Measurements from ENCODE around the gene DOHH. TPM values are rescaled to one million over a fixed set of nuclear protein-coding genes. Genes with fewer than 3 reads are reported as not detected.

Gene DOHH
- total RNA-seq, 1 experiment from 2014 or later = 24.9 TPM

DNA sequence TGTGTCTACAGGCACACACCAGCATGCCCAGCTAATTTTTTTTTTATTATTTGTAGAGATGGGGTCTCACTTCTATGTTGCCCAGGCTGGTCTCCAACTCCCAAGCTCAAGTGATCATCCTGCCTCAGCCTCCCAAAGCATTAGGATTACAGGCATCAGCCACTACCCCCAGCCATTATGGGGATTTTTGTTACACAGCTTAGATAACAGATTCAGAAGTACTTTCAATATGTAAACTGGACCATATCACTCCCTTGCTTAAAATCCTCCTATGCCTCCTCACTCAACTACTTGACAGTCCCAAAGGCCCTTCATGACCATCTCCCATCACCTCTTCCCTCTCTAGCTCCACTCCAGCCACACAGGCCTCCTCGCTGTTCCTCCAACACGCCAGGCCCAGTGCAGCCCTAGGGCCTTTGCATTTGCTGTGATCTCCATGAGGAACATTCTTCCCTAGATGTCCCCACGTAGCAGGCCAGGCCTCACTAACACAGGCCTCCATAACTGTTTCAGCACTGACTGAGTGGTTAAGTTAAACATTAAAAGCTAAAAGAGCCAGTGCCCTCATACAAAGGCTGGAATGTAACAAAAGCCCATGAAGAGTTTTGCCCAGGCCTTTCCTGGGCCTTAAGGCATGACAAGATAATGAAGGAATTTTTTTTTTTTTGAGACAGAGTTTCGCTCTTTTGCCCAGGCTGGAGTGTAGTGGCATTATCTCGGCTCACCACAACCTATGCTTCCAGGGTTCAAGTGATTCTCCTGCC lies 2.5 kb downstream of the DOHH start:
- DNase-seq (ENCODE audit: low read depth, low spot score) (no peak), ATAC-seq (no peak)
- TF ChIP-seq, protein P1, sequence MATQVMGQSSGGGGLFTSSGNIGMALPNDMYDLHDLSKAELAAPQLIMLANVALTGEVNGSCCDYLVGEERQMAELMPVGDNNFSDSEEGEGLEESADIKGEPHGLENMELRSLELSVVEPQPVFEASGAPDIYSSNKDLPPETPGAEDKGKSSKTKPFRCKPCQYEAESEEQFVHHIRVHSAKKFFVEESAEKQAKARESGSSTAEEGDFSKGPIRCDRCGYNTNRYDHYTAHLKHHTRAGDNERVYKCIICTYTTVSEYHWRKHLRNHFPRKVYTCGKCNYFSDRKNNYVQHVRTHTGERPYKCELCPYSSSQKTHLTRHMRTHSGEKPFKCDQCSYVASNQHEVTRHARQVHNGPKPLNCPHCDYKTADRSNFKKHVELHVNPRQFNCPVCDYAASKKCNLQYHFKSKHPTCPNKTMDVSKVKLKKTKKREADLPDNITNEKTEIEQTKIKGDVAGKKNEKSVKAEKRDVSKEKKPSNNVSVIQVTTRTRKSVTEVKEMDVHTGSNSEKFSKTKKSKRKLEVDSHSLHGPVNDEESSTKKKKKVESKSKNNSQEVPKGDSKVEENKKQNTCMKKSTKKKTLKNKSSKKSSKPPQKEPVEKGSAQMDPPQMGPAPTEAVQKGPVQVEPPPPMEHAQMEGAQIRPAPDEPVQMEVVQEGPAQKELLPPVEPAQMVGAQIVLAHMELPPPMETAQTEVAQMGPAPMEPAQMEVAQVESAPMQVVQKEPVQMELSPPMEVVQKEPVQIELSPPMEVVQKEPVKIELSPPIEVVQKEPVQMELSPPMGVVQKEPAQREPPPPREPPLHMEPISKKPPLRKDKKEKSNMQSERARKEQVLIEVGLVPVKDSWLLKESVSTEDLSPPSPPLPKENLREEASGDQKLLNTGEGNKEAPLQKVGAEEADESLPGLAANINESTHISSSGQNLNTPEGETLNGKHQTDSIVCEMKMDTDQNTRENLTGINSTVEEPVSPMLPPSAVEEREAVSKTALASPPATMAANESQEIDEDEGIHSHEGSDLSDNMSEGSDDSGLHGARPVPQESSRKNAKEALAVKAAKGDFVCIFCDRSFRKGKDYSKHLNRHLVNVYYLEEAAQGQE (IDR thresholded peaks at IDR 0.05; ENCODE audit: insufficient read depth in 1 of 2, low read depth in 2 of 2, low read length in 1 of 2) = no peak
- TF ChIP-seq, protein P2, sequence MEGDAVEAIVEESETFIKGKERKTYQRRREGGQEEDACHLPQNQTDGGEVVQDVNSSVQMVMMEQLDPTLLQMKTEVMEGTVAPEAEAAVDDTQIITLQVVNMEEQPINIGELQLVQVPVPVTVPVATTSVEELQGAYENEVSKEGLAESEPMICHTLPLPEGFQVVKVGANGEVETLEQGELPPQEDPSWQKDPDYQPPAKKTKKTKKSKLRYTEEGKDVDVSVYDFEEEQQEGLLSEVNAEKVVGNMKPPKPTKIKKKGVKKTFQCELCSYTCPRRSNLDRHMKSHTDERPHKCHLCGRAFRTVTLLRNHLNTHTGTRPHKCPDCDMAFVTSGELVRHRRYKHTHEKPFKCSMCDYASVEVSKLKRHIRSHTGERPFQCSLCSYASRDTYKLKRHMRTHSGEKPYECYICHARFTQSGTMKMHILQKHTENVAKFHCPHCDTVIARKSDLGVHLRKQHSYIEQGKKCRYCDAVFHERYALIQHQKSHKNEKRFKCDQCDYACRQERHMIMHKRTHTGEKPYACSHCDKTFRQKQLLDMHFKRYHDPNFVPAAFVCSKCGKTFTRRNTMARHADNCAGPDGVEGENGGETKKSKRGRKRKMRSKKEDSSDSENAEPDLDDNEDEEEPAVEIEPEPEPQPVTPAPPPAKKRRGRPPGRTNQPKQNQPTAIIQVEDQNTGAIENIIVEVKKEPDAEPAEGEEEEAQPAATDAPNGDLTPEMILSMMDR (IDR thresholded peaks at IDR 0.05) = no peak
- TF ChIP-seq POLR2AphosphoS5 (IDR thresholded peaks at IDR 0.05; ENCODE audit: low read depth, low read length) (no peak), SIN3A (IDR thresholded peaks at IDR 0.05; ENCODE audit: borderline replicate concordance, insufficient read depth, low read depth, low read length) (no peak), TCF7L2 (IDR thresholded peaks at IDR 0.05; ENCODE audit: low read depth, low read length) (no peak)
- BruUV-seq (replicated peaks) = no TSS peak
- ChIA-PET POLR2A (interaction anchor here (0.7 kb wide), 1 partner anchor 96 kb away, joined by 5 read pairs; no protein-coding TSS in a partner anchor), CTCF (no interaction called here)
- no peaks in the 10 kb centered on the region for H3K27me3 ChIP-seq (ENCODE audit: control insufficient read depth, insufficient read depth, low read length)
- no peaks in the 10 kb centered on the region for H3K36me3 ChIP-seq (ENCODE audit: control insufficient read depth, insufficient read depth, low read length)
- H3K4me3 ChIP-seq (ENCODE audit: low read depth in 2 of 2, low read length in 2 of 2) = no peak overlapping the region
- in situ Hi-C loops (cut with HindIII; ENCODE audit: low pct_unique_long_range_greater_than_20kb, low sequenced_read_pairs) (no loop called here), intact Hi-C loops (cut with micrococcal nuclease; ENCODE audit: unreplicated experiment) (no loop called here)
- H3K27ac ChIP-seq (ENCODE audit: low read length) = no peak overlapping the region
- no peaks in the 10 kb centered on the region for H3K4me1 ChIP-seq (ENCODE audit: control insufficient read depth, insufficient read depth, low read length)
- H3K9me3 ChIP-seq (ENCODE audit: control insufficient read depth, insufficient read depth, low read depth, low read length) = no peaks in the 10 kb centered on the region

DNA sequence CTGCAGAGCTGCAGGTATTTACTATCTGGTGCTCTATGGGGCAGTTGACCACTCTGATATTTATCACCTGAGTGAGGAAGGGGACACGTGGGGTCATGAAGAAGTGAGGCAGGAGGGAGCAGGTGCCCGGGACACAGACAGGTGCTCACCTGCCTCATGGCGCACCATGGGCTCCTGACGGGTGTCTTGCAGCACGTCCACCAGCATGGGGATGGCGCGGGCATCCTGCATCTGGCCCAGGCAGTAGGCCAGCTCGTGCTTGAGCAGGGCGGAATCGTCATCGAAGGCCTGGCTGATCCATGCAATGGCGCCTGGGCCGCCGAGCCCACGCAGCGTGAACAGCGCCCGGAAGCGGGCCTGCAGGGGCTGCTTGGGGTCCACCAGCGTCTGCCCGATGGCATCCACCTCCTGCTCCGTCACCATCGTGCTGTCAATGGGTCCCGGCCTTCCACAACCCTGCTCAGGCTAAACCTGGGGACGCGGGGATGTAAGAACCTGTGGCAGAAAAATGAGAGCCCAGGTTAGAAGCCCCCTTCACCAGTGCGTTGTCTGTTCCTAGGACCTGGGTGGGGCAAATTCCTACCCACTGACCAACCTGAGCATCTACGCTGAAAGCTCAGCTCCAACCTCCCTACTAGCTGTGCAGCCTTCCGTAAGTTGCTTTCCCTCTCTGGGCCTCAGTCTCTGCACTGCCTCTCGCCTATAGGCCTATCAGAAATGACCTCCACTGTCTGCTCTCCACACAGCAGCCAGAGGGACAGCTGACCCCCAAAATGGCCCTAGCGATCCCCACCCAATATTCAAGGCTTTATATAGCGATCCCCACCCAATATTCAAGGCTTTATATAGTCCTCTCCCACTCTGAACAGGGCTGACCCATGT lies 3.8 kb downstream of the DOHH start:
- intact Hi-C loops (cut with micrococcal nuclease; ENCODE audit: unreplicated experiment) = no loop called here
- POLR2A ChIA-PET = no interaction called here
- H3K4me1 ChIP-seq (ENCODE audit: control insufficient read depth, insufficient read depth, low read length) = no peaks in the 10 kb centered on the region
- CTCF ChIA-PET = no interaction called here
- TF ChIP-seq POLR2AphosphoS5 (IDR thresholded peaks at IDR 0.05; ENCODE audit: low read depth, low read length) = no peak
- no peak for TF ChIP-seq TCF7L2 (IDR thresholded peaks at IDR 0.05; ENCODE audit: low read depth, low read length)
- TF ChIP-seq, protein P2 (IDR thresholded peaks at IDR 0.05) = no peak
- TF ChIP-seq, protein P1 (IDR thresholded peaks at IDR 0.05; ENCODE audit: insufficient read depth in 1 of 2, low read depth in 2 of 2, low read length in 1 of 2) = no peak
- no peak for TF ChIP-seq SIN3A (IDR thresholded peaks at IDR 0.05; ENCODE audit: borderline replicate concordance, insufficient read depth, low read depth, low read length)
- in situ Hi-C loops (cut with HindIII; ENCODE audit: low pct_unique_long_range_greater_than_20kb, low sequenced_read_pairs) = no loop called here
- no peak for DNase-seq (ENCODE audit: low read depth, low spot score)
- no peak for ATAC-seq
- no peaks in the 10 kb centered on the region for H3K9me3 ChIP-seq (ENCODE audit: control insufficient read depth, insufficient read depth, low read depth, low read length)
- no peak overlapping the region for H3K27ac ChIP-seq (ENCODE audit: low read length)
- no peaks in the 10 kb centered on the region for H3K36me3 ChIP-seq (ENCODE audit: control insufficient read depth, insufficient read depth, low read length)
- H3K27me3 ChIP-seq (ENCODE audit: control insufficient read depth, insufficient read depth, low read length) = no peaks in the 10 kb centered on the region
- BruUV-seq (replicated peaks) = no TSS peak
- H3K4me3 ChIP-seq (ENCODE audit: low read depth in 2 of 2, low read length in 2 of 2) = no peak overlapping the region

All from Panc1 (cell line).